ENCODE results near the gene RSRP1. TPM values are rescaled to one million over a fixed set of nuclear protein-coding genes. Genes with fewer than 3 reads are reported as not detected.

Gene RSRP1
- total RNA-seq, 1 experiment from 2014 or later = 55.1 TPM

DNA sequence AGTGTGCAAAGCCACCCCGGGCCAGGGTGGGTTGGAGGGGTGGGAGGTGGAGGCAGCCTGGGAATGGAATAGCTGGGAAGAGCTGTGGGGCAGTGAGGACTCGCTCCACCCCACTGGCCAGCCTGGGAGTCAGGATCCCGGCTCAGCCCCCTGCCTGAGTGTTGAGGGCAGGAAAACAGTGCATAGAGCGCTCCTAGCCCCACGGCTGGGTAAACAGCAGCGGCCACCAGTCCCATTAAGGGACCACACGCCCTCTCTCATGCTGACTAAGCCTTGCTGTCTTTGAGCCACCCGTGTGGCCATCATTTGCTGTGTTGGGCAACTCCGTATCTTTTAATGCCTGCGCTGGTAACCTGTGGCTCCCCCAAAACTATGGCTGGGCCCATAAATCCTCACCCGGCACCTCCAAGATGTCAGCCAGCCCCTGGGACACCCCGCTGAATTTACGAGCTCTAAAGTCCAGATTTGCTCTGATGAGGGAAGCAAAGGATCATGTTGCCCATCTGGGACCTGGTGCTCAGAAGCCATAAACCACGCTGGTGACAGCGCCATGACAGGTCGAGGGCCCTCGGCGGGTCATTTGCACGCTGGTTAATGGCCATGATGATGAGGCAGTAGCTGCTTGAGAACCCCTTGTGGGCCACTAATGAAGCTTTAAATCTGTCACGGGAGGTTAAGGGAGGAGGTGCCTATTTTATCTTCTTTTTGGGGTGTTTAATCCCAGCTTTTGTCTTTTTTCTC, 49.8 kb downstream of the RSRP1 start:
- H3K4me3 Mint-ChIP-seq = no peak overlapping the region
- H3K4me1 Mint-ChIP-seq = peaks cover 15 to 31% of the 10 kb centered on the region in 2 experiments
- H3K4me2 ChIP-seq (ENCODE audit: insufficient read depth, insufficient read length, low read length) = no peak overlapping the region

More for the DNA sequence above, 49.8 kb downstream of the RSRP1 start:
- Histone ChIP-seq H3K56ac (ENCODE audit: insufficient read length, low read depth, low read length) (no peak overlapping the region), H3K9me3 (ENCODE audit: control insufficient read depth, low read depth, low read length) (no peaks in the 10 kb centered on the region), H3K79me1 (ENCODE audit: insufficient read depth, low read depth, low read length, poor library complexity, severe bottlenecking) (no peaks in the 10 kb centered on the region), H4K91ac (ENCODE audit: insufficient read length, low read depth, low read length) (no peak overlapping the region), H2AK5ac (ENCODE audit: insufficient read length, low read length) (no peak overlapping the region), H3K23me2 (ENCODE audit: insufficient read length, low read depth, low read length, poor library complexity, severe bottlenecking) (no peaks in the 10 kb centered on the region), H3K79me2 (ENCODE audit: insufficient read depth, low read length) (no peaks in the 10 kb centered on the region), H3K9ac (ENCODE audit: extremely low read depth, insufficient read length, low read length) (no peak overlapping the region), H3K4me1 (ENCODE audit: insufficient read depth, low read length) (no peaks in the 10 kb centered on the region), H2BK20ac (ENCODE audit: low read depth, low read length, poor library complexity, severe bottlenecking) (no peak overlapping the region), H3K27me3 (ENCODE audit: insufficient read depth, low read length) (no peaks in the 10 kb centered on the region), H2BK5ac (ENCODE audit: insufficient read length, low read length) (no peak overlapping the region), H3K14ac (ENCODE audit: insufficient read depth, low read length) (no peak overlapping the region), H2BK15ac (ENCODE audit: low read depth, low read length) (no peak overlapping the region), H3K23ac (ENCODE audit: insufficient read length, low read depth, low read length) (no peak overlapping the region), H2BK120ac (ENCODE audit: low read depth, low read length, poor library complexity, severe bottlenecking) (no peak overlapping the region), H3T11ph (ENCODE audit: low read length) (no peak overlapping the region), H3K18ac (ENCODE audit: insufficient read length, low read depth, low read length) (no peak overlapping the region), H2BK12ac (ENCODE audit: insufficient read length, low read depth, low read length) (no peak overlapping the region), H3K27ac (ENCODE audit: insufficient read length, low read depth, low read length) (no peak overlapping the region), H4K20me1 (ENCODE audit: control insufficient read depth, insufficient read depth, insufficient read length) (no peaks in the 10 kb centered on the region), H3K4ac (ENCODE audit: low read depth, low read length) (no peak overlapping the region), H4K8ac (replicated peaks; ENCODE audit: insufficient read length, low read depth, low read length) (no peak overlapping the region), H2AFZ (ENCODE audit: low read length) (no peak overlapping the region), H4K5ac (ENCODE audit: insufficient read length, low read depth, low read length) (no peak overlapping the region)
- Mint-ChIP-seq H3K27me3 (ENCODE audit: low read depth) (no peaks in the 10 kb centered on the region; the same call in 1 of the 2 replicates), H3K9me3 (no peaks in the 10 kb centered on the region; a peak in 1 of 5 replicates), H3K27ac (no peak overlapping the region), H3K36me3 (ENCODE audit: insufficient read depth in 1 of 3, low read depth in 3 of 3) (no peaks in the 10 kb centered on the region)
- TF ChIP-seq, protein P1, sequence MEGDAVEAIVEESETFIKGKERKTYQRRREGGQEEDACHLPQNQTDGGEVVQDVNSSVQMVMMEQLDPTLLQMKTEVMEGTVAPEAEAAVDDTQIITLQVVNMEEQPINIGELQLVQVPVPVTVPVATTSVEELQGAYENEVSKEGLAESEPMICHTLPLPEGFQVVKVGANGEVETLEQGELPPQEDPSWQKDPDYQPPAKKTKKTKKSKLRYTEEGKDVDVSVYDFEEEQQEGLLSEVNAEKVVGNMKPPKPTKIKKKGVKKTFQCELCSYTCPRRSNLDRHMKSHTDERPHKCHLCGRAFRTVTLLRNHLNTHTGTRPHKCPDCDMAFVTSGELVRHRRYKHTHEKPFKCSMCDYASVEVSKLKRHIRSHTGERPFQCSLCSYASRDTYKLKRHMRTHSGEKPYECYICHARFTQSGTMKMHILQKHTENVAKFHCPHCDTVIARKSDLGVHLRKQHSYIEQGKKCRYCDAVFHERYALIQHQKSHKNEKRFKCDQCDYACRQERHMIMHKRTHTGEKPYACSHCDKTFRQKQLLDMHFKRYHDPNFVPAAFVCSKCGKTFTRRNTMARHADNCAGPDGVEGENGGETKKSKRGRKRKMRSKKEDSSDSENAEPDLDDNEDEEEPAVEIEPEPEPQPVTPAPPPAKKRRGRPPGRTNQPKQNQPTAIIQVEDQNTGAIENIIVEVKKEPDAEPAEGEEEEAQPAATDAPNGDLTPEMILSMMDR (conservative IDR thresholded peaks at IDR 0.05) = no peak
- WGBS (ENCODE audit: extremely low coverage, insufficient read length, low lambda C conversion rate) = no CpG with 5 or more reads among the region's 20 CpGs
- DNase-seq = no peak
